GM19372 (cell line): Measurements from ENCODE around the gene CFDP1.

ENCODE experiments used
- ATAC-seq: cut with Tn5 transposase; IDR thresholded peaks from one replicate; pipeline ENCODE4 v1.9.1; 2021; ENCODE audit warnings: mild to moderate bottlenecking, low read depth, moderate library complexity; ENCODE audit not compliant: unreplicated experiment

CFDP1 gene

DNA sequence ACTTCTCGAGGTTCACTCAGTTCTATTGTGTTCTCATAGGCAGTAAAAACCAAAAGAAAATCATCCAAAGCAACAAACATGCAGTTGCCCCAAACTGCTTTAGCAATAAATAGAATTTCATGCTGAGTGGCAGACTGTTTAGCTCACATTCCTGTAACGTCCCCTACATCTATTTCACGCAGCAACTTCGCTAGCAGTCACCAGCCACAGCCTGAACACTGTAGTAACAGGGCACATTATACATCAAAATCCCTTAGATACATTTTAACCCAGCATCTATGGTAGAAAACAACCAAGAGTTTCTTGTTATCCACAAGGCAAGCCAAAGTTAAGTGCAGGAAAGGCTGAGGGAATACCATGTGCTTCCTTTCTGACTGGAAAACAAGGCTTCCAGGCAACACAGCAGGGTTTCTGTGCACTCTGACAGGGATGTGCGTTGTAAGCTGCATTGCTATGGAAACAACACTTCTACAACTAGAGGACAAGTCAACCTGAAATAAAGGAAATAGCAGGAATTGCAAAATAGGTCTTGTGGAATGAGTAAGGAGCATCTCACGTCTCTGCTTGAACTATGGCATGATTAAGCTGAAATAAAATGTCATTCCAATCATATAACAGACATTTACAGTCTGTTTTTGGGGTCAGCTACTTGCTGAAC lies 55.4 kb downstream of the CFDP1 start:
- no peak for ATAC-seq

DNA sequence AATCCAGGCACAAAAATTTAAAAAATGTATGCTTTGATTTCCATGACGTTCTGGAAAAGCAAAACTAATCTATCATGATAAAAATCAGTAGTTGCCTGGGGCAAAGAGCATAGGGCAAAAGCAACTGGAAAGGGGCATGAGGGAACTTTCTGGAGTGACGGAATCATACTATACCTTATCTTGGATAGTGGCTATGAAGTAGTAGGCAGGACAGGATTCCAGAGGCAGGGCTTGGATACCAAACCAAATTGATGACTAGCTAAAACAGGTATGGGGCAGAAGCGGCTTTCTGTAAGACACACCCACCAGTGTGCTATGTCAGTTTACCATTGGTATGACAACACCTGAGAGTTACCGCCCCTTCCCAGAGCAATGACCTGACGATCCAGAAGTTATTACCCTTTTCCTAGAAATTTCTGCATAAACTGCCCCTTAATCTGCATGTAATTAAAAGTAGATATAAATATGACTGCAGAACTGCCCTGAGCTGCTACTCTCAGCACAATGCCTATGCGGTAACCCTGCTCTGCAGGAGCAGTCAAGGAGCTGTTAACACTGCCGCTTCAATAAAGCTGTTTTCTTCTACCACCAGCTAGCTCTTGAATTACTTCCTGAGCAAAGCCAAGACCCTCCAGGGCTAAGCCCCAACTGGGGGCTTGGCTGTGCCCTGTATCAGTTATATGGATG lies 56.7 kb downstream of the CFDP1 start:
- ATAC-seq, result no peak

DNA sequence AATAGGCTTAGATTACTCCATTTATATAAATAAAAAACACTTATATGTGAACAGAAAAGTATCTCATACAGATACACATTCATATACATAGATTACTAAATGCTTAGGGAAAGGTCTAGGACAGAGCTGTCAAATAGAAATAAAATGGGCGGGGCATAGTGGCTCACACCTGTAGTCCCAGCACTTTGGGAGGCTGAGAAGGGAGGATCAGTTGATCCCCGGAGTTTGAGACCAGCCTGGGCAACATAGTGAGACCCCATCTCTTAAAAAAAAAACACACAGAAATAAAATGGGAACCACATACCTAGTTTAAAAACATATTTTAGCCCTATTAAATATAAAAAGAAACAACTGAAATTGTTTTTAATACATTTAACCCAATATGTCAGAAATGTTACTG lies 58.9 kb downstream of the CFDP1 start:
- ATAC-seq, result no peak

DNA sequence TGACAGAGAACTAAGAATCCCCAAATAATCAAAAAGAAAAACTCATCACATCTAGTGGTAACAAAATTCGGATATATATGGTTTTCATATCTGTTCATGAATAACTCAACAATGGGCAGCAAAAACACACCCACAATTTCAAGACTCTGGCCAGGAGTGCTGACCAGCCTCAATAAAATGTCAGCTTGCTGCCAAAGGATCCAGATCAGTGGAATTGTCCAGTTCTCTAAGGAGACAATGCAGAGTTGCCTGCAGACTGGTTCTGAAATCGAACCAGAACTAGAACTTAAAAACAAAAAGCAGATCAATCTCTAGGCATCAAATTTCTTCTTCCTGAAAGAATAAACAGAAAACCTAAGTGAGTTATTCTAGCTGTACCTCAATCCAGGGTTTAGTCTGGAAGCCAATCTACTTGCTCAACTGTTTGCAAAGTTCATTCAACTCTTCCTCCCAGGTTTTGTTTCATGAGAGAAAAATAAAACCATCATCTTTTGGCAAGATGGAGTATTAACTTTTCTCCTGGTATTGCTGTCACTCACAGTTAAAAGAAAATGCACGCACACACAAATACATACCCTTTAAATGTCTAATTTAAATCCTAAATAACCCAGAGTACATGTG lies 61.0 kb downstream of the CFDP1 start:
- no peak for ATAC-seq

DNA sequence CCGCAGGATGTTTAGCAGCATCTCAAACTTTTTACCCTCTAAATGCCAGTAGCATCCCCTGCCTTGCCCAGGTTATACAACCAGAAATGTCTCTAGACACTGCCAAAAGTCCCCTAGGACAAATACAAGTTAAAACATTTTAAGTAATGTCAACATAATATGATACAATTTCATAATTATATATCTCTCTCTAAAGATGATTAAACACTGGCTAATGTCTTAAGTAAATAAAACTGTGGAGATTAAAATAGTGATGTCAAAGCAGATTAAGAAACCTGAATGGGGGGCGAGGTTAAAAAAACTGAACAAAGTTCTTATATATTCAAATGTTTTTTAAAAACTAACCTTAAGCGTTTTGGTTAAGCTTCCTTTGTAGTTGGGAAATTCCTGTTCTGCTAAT lies 62.1 kb downstream of the CFDP1 start:
- no peak for ATAC-seq

DNA sequence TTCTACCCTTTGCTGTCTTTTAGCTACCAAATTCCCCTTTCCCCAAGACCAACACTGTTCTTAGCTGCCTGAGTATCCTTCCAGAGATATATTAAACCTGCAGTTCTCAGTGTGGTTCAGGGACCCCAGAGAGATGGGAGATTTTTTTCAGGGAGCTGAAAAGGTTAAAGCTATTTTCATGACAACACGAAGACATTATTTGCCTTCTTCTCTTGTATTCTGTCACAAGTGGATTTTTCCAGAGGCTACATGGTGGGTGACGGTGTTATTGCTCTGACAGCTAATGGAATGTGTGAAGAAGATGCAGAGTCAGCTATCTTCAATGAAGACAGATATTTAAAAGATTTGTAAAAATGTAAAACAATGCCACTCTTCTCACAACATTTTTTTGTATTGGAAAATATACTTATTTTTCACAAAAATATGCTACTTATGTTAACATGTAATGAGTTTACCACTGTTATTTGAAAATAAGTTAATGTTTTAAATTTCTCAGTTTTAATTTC lies 69.0 kb downstream of the CFDP1 start:
- no peak for ATAC-seq

DNA sequence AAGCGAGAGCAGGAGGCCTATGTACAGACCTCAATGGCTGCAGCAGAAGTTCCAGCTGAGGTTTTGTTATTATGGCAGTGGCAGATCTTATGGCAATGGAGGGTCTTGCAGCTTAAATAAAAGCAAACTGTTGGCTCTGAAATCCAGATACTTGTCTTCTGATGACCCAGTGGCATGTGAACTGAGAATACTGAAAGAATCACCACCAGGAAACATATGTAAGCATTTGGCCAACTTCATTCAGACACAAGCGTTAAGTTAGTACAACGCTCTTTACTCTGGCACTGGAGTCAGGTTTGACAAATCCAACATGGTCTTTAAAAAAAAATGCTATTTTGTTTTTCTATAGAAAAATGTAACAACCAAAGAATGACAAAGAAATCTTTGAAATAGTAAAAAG lies 70.5 kb downstream of the CFDP1 start:
- no peak for ATAC-seq

DNA sequence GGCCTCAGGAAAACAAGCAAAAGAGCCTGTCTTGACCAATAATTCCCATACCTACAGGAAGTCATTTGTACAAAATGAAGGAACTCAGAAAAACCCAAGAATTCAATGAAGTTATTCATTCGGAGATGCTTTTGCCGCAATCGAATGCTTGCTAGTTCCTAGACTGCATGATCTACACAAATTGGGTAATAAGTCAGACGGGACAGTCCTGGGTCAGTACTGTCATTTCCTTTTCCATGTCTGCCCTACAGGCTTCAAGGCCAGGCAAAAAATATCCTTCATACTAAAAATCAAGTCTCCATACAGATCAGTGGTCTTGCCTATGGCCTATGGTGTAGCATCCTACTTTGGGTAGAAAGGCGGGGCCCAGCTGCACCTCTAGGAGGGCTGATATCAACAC lies 71.4 kb downstream of the CFDP1 start:
- ATAC-seq, result no peak

DNA sequence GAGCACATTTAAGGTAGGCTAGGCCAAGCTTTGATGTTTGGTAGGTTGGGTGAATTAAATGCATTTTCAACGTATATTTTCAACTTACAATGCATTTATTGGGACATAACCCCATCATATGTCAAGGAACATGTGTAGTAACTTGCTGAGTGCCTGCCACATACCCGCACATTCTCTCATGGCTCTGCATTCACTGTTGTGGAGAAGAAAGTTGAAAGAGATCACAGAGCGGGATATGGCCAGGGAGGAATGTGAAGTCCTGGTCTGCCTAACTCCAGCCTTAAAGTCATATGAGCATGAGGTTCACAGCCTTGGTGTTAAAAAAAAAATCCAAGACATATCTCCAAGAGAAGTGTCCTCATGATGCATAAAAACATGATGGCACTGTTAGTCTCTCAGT lies 79.1 kb downstream of the CFDP1 start:
- ATAC-seq, result no peak

DNA sequence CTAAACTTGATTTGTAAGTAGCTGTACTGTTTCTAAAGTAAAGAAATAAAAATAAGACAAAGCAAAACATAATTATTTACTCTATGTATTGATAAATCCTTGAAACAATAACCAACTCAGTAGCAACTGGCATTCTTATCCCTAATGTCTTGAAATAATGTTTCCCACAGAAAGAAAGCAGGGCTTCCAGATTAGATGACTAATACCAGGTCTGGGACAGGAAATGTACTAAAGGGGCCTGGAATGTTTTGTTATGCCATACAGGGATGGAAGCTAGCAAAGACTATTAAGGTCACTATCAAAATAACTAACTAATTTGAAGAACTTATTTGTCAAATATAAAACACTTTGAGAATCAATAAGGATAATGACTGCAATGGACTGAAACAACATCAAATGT lies 82.1 kb downstream of the CFDP1 start:
- no peak for ATAC-seq

DNA sequence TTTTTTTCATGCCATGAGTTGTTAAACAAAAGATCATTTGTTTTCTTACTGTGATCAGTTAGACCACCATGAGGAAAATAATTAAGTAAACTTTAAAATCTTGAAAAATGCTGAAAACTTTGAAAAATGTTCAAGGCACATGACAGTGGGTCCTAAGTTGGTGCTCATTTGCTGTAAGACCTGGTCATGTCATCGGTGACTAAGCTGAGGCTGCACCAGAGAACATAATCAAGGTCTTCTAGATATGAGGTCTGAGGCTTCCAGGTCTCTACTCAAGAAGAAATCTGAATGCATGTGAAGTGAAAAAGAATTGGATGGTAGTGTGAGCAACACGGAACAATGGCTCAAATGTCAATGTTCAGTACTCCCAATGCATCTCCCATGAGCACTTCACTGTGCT lies 87.6 kb downstream of the CFDP1 start:
- no peak for ATAC-seq

DNA sequence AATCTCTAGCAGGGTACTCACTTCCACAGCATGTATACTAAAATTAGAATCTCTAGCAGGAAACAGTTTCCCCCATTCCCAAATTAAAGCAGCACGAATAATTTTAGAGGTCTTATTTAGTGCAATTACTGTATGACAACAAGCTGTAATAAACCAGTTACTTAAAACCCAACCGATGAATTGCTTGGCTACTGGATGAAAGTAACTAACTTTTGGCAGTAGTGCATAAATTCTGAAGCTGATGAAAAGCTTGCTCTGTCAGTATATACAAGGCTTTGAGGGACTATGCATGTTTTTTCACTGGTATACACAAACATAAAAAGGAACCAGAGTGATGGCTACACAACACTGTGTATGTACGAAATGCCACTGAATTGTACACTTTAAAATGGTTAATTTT lies 89.4 kb downstream of the CFDP1 start:
- ATAC-seq, result no peak

DNA sequence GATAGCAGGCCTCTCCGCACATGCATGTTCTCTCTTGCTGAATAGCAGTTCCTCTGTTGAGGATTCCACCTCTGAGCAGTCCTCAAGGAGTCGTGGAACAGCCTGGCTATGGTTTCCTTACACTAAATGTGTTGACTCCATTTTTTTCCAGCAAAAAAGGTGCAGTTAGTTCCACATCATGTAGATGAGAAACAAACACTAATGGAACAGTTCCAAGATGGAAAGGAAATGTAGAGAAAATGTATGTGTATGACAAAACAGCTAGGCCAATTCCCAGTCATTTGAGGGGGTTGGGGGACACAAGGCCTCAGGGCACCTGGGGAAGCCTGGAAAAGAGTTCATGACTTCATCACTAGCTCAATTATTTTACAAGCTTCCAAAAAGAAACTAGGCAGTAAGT lies 90.0 kb downstream of the CFDP1 start:
- ATAC-seq, result no peak

DNA sequence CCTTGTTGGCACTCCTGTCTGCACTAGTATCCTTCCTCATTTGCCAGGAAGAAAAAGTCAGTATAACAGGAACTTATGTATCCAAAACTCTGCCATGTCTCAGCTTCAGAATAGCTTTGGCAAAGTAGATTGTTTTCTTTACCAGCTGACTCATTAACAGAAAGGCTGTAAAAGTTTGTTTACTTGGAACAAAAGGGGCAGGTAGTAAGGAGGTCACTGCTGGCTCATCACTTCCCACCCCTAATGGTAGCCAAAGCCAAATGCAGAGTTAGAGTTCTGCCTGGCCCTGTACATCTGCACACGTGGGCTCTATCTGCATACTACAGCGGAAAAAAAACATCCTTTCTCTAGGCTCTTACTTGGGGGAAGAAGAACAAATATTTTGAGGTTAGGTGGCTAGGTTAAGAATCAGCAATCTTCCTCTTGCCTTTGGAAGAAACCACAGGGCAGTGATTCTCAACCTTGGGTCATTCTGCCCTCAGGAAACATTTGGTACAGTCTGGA lies 90.9 kb downstream of the CFDP1 start:
- ATAC-seq, result no peak

DNA sequence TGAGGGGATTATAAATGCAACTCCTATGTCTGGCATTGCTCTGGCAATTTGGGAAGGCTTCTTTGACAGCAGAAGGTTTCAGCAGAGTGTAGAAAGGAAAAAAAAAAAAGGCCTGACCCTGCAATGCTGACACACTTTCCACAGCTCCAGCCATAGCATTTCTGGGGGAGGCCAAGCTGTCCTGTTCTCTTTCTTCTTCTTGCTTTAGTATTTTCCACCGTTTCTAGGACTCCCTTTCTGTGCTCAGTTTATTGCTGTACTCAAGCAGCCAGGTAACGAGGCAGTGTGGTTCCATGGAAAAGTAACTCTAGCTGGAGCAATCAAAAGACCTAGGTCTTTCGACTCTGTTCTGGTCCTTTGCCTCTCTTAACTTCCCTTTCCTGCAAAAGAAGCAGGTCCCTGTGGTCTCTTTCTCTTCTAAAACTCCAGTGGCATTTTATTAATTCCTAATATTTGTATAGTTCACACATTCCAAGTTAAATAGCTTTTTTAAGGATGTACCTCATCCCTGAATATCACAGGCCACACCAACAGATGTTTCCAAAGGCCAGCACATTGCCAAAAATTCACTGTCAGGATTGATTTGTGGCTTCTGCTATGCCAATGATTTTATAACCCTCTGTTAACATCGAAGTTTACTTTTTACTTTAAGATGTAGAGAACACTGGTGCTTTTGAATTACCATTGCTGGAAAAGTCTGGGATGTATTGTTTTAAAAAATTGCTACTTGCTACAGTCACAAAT lies 91.6 kb downstream of the CFDP1 start:
- no peak for ATAC-seq

DNA sequence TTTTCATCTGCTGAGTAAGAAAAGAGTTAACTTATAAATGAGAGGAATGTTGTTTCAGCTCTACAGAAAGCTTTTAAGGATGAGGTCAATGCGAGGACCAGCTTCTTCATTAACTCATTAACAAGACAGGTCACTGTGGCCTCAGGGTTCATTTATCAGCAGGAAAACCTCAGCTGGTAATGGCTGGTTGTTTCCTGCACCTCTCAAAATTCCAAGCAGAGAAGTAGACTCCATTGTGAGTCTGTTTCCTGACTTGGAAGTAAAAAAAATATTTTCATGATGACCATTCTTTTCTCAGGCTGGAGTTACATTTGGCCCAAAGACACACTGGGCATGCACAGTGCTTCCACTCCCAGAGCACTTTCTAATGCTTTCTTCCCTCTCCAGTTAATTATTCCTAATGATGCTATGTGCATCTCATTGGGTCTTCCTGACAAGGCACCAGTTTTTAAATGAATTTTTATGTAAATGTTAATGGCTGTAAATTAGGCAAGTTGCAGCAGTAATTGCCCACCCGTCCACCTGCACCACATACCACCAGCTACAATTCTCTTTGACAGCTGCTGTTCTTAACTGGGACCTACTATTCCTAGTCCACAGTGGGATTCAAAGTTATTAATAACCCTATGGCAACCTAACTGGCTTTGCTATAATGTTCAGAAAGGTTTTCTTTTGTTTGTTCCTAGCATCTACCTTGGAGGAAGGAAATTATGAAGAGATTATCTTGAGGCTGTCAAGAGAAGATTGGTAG lies 92.4 kb downstream of the CFDP1 start:
- ATAC-seq, result no peak

DNA sequence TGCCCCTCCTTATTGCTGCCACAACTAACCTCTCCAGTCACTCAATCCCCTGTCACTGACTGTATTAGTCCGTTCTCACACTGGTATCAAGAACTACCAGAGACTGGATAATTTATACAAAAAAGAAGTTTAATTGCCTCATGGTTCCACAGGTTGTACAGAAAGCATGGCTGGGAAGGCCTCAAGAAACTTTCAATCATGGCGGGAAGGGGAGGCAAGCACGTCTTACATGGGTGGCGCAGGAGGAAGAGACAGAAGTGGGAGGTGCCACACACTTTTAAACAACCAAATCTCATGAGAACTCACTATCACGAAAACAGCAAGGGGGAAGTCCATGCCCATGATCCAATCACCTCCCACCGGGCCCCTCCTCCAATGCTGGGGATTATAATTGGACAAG lies 95.9 kb downstream of the CFDP1 start:
- no peak for ATAC-seq

DNA sequence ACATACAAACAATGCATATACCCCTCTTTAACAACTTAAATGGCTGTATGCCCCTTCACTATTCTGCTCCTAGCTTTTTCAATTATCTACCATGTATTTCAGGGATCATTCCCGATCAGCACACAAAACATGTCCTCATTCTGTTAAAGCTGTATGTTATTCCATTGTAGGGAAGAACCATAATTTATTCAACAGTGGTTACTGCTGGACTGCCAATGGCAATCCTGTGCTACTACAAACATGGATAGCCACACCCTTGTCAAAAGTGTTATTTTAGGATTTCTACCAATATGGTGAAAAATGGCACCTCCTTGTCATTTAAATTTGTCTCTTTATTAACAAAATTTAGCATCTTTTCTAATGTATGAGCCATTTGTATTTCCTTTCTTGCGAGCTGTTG lies 96.8 kb downstream of the CFDP1 start:
- ATAC-seq, result no peak

DNA sequence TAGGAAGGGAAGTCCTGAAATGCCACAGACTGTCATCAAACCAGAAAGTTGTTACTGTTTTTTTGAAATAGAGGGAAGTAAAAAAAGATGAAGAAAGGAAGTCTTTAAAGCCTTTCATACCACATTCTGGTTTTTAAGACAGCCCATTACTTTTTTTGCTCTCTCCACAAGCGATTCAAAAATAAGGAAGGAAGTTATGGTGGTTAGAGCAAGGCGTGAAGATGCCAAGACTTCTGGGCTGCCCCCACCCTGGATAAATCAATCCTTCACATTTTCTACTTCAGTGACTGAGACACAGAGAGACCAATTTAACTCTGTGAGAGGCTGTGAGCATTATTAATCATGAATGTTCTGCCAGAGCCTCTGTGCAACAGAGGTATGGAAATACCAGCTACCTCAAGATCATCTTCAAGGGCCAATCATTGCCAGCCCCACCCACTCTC lies 99.6 kb downstream of the CFDP1 start:
- no peak for ATAC-seq

DNA sequence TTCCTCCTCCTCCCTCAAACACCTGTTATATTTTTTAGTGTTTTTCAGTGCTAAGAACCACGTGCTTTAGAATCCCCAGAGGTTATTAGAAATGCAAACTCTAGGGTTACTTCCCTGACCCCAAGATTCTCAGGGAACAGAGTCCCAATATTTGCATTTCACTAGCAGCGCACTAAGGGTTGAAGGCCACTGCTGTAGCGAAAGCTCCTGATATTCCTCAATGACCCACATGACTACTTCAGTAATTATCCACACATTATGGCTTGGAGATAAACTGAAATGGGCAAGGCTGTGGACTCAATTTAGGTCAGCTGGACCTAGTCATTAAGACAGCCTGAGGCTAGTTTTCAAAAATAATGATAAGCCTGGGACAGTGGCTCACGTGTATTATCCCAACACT lies 103.4 kb downstream of the CFDP1 start:
- ATAC-seq, result no peak
